GM18951 (cell line): ENCODE results near the gene PRDM16.

ENCODE experiments used
- POLR2A ChIP-seq: IDR thresholded peaks from 4 replicates; pipeline ENCODE4 v1.6.1; 2011; ENCODE audit warnings: mild to moderate bottlenecking; ENCODE audit not compliant: insufficient read length, insufficient read depth; ENCODE audit errors: extremely low read depth
- in situ Hi-C: fragments of 300-500 bp; cut with MboI; formaldehyde crosslinking; loops from one replicate; pipeline ENCODE4 v1.12.0; 2022; ENCODE audit warnings: low sequenced_read_pairs, mixed read lengths, inconsistent platforms; ENCODE audit not compliant: unreplicated experiment

The PRDM16 gene

GRCh38 chr1:3463891-3464648, 395.1 kb downstream of the PRDM16 start:
- TF ChIP-seq POLR2A, result no peak
- in situ Hi-C loops, result no loop called here

- in situ Hi-C loops, result no loop called here
These were observed 395.6 kb downstream of the PRDM16 start for GRCh38 chr1:3464649-3465025.

GRCh38 chr1:3465091-3465934, 396.3 kb downstream of the PRDM16 start:
- in situ Hi-C loops, result no loop called here
- TF ChIP-seq POLR2A, result no peak

More at GRCh38 chr1:3464649-3465025, 395.6 kb downstream of the PRDM16 start:
- no peak for TF ChIP-seq POLR2A

- in situ Hi-C loops, result no loop called here
- no peak for TF ChIP-seq POLR2A
These were observed 396.9 kb downstream of the PRDM16 start for GRCh38 chr1:3465935-3466321.

GRCh38 chr1:3466366-3467075, 397.5 kb downstream of the PRDM16 start:
- no peak for TF ChIP-seq POLR2A

GRCh38 chr1:3467096-3468036, 398.4 kb downstream of the PRDM16 start:
- in situ Hi-C loops, result no loop called here
- no peak for TF ChIP-seq POLR2A

More at GRCh38 chr1:3466366-3467075, 397.5 kb downstream of the PRDM16 start:
- in situ Hi-C loops, result no loop called here

DNA sequence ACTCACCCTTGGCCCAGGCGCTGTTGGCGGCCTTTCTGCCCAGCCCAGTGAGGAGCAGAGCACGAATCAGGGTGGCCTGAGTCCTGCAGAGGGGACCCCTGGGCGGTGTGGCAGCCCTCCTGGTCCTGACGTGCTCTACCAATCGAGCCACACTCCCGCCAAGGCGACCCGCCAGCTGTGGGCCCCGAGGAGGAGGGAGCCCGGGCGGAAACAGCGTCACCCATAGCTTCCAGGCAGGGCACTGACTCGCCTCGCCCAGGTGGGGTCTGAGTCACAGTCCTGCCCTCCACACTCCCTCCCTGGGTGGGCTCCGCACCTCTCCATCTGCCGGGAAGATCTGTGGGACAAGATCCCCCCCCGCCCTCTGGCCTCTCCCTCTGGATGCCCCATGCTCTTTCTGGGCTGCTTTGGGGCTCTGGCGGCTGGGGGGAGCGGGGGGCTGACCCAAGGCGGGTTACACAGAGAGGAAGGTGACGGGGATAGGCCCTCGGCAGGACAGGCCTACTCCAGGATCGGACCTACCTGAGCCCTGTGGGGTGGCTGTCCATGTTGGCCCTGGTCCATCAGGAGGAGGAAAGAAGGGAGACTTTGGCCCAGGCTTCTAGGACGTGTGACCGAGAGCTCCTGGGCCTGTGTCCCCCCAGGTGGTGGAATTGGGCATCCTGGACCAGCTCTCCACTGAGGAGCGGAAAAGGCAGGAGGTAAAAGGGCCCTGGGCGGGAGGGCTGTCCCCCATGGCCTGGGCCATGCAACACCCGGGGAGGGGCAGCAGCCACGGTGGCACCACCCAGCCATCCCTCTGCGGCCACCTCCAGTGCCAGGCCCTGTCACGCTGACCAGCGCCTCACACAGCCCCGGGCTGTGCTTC, 399.5 kb downstream of the PRDM16 start:
- in situ Hi-C loops, result no loop called here
- TF ChIP-seq POLR2A, result no peak

GRCh38 chr1:3469104-3469848, 400.3 kb downstream of the PRDM16 start:
- in situ Hi-C loops, result no loop called here
- TF ChIP-seq POLR2A, result no peak

DNA sequence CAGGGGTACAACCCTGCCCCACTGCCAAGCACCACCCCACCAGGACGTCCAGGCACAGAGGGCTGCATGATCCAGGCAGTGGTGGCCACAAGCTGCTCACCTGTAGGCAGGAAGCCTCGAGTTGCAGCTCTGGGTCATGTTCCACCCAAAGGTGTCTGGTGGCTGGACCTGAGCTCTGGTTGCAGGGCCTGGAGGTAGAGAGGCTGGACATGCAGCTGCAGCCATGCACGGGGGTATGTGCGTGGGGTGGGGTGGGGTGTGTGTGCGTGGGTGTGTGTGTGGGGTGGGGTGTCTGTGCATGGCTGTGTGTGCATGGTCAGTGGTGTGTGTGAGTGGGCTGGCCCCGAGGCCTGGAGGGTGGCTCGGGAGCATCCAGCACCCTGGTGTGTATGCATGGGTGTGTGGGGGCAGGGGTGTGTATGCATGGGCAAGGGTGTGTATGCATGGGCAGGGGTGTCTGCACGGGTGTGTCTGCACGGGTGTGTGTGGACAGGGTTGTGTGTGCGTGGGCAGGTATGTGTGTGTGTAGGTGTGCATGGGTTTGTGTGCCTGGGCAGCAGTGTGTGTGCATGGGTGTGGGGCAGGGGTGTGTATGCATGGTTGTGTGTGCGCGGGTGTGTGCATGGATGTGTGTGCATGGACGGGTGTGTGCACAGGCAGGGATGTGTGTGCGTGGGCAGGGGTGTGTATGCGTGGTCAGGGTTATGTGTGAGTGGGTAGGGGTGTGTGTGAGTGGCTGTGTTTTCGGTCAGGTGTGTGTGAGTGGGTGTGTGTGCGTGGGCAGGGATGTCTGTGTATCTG, 401.0 kb downstream of the PRDM16 start:
- in situ Hi-C loops, result no loop called here
- TF ChIP-seq POLR2A, result no peak

GRCh38 chr1:3470650-3471355, 401.8 kb downstream of the PRDM16 start:
- no peak for TF ChIP-seq POLR2A
- in situ Hi-C loops, result no loop called here
